Type B pancreatic cell (in vitro differentiated cells): Measurements from ENCODE around the gene SCN2A. TPM values are rescaled to one million over a fixed set of nuclear protein-coding genes. Genes with fewer than 3 reads are reported as not detected.
A peak's percentile ranks its signal among the peaks of the same experiment; 100 is the strongest.

ENCODE experiments used
- DNase-seq: peaks from one replicate; pipeline ENCODE4 v3.0.0; 2021; ENCODE audit warnings: mixed read lengths; ENCODE audit not compliant: unreplicated experiment; ENCODE audit errors: extremely low spot score
- H3K27ac Mint-ChIP-seq: 2 replicates; pipeline ENCODE4 v1.8.0; 2021; ENCODE audit warnings: mild to moderate bottlenecking, mixed read lengths
- H3K27me3 Mint-ChIP-seq: 2 replicates; pipeline ENCODE4 v1.8.0; 2021; ENCODE audit warnings: mixed read lengths
- H3K36me3 Mint-ChIP-seq: 2 replicates; pipeline ENCODE4 v1.8.0; 2021; ENCODE audit warnings: mixed read lengths
- H3K4me1 Mint-ChIP-seq: one replicate; pipeline ENCODE4 v1.8.0; 2021; ENCODE audit warnings: mixed read lengths; ENCODE audit not compliant: unreplicated experiment
- H3K4me3 Mint-ChIP-seq: 2 replicates; pipeline ENCODE4 v1.8.0; 2021; ENCODE audit warnings: mild to moderate bottlenecking, mixed read lengths
- H3K9me3 Mint-ChIP-seq: 2 replicates; pipeline ENCODE4 v1.8.0; 2021; ENCODE audit warnings: mixed read lengths
- CTCF ChIP-seq: fragments of 200-600 bp; sonication (generic); conservative IDR thresholded peaks from 2 replicates; pipeline ENCODE4 v1.5.0; 2021; ENCODE audit warnings: antibody characterized with exemption, mild to moderate bottlenecking
- long read RNA-seq: library from polyadenylated mRNA; unstranded; transcript quantifications from one replicate; pipeline ENCODE4 v2.0.0, GENCODE V29; 2020
- total RNA-seq: library from RNA; stranded (reverse); gene quantifications from 2 replicates; pipeline ENCODE4 v1.2.1, GENCODE V29; 2021; ENCODE audit warnings: low replicate concordance

The SCN2A gene
- total RNA-seq, result 0.92 and 1.1 TPM in 2 replicates
- long read RNA-seq, partial matches to known transcripts, result 1 of 4 reads
- long read RNA-seq, other reads (novel, unspliced or antisense), result 3 of 4 reads

DNA sequence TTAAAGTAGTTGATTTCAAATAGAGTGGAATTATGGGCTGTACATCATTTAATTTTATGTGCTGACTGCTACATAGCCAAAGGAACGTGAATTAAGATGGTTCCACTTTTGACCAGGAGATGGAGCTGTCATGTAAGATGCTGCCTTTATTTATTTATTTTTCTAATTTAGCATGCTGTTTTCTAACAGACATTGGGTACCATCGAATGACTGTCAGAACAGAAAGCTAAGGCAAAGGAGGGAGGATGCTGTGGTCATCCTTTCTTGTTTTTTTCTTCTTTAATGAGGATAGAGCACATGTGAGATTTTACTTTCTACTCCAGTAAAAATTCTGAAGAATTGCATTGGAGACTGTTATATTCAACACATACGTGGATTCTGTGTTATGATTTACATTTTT, at the start of gene SCN2A:
TSS of gene SCN2A (plus strand) at position 185 of the 400 bp plus-strand sequence. CDS start 56,410 bp downstream, outside the sequence.
- DNase-seq, result no peak
- H3K36me3 Mint-ChIP-seq, result no peaks in the 10 kb centered on the region
- H3K27ac Mint-ChIP-seq, result no peak within 1 kb of the TSS
- H3K9me3 Mint-ChIP-seq, result no peaks in the 10 kb centered on the region
- H3K4me3 Mint-ChIP-seq, result no peak within 1 kb of the TSS
- peak; percentile 89 for TF ChIP-seq CTCF
- H3K27me3 Mint-ChIP-seq, result no peaks in the 10 kb centered on the region
- H3K4me1 Mint-ChIP-seq, result no peaks in the 10 kb centered on the region

GRCh38 chr2:165191096-165191728, 48.0 kb upstream of the SCN2A start:
- H3K9me3 Mint-ChIP-seq, result no peaks in the 10 kb centered on the region
- TF ChIP-seq CTCF, result no peak
- H3K36me3 Mint-ChIP-seq, result no peaks in the 10 kb centered on the region
- H3K4me1 Mint-ChIP-seq, result no peaks in the 10 kb centered on the region
- H3K27me3 Mint-ChIP-seq, result no peaks in the 10 kb centered on the region
- H3K27ac Mint-ChIP-seq, result no peak overlapping the region
- H3K4me3 Mint-ChIP-seq, result no peak overlapping the region
- no peak for DNase-seq

GRCh38 chr2:165192729-165193128, 46.5 kb upstream of the SCN2A start:
- H3K36me3 Mint-ChIP-seq, result no peaks in the 10 kb centered on the region
- H3K9me3 Mint-ChIP-seq, result no peaks in the 10 kb centered on the region
- H3K27ac Mint-ChIP-seq, result no peak overlapping the region
- no peak for TF ChIP-seq CTCF
- no peaks in the 10 kb centered on the region for H3K4me1 Mint-ChIP-seq
- DNase-seq, result no peak
- no peak overlapping the region for H3K4me3 Mint-ChIP-seq
- H3K27me3 Mint-ChIP-seq, result no peaks in the 10 kb centered on the region

DNA sequence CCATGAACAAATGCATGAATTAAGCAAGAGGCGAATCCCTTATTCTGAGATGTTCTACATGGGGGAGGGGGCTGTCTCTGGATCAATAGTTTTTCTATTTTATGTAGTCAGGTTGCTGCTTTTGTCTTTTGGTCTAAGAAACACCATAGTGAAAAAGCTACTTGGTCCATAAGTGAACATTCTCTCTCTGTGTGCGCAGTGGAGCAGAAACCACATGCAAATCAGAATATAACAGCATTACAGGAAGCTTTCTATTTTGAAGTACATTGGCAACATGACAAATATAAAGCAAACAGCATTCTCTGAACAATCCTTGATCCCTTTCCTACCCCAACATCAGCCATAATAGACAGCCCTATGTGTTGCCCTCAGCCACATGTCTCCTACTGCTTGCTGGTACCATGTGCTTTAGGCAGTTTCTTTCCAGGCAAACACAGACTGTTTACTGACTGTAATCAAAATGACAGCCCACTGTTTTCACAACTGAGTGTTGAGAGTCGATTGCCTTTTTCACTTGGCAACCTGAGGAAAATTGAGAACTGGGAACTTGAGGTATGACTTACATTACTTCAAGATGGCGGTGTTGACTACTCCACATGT, 45.9 kb upstream of the SCN2A start:
- no peaks in the 10 kb centered on the region for H3K9me3 Mint-ChIP-seq
- no peak for TF ChIP-seq CTCF

GRCh38 chr2:165196411-165196810, 42.8 kb upstream of the SCN2A start:
- no peaks in the 10 kb centered on the region for H3K36me3 Mint-ChIP-seq
- H3K27ac Mint-ChIP-seq, result no peak overlapping the region
- no peaks in the 10 kb centered on the region for H3K4me1 Mint-ChIP-seq
- no peak for DNase-seq
- H3K27me3 Mint-ChIP-seq, result no peaks in the 10 kb centered on the region
- H3K9me3 Mint-ChIP-seq, result no peaks in the 10 kb centered on the region
- no peak for TF ChIP-seq CTCF
- H3K4me3 Mint-ChIP-seq, result no peak overlapping the region

More for the DNA sequence above, 45.9 kb upstream of the SCN2A start:
- no peak overlapping the region for H3K27ac Mint-ChIP-seq
- no peak for DNase-seq
- no peaks in the 10 kb centered on the region for H3K36me3 Mint-ChIP-seq
- no peak overlapping the region for H3K4me3 Mint-ChIP-seq
- H3K27me3 Mint-ChIP-seq, result no peaks in the 10 kb centered on the region
- H3K4me1 Mint-ChIP-seq, result no peaks in the 10 kb centered on the region
